GM18907 (cell line): ENCODE measurements around the gene DPP6.
"Not testable (repeated sequence)": the region's sequence is repeated elsewhere in the genome, so short reads cannot be mapped to it uniquely, and the experiment has no call there.

Experiments used
- ATAC-seq: cut with Tn5 transposase; IDR thresholded peaks from one replicate; pipeline ENCODE4 v1.9.1; 2021; ENCODE audit warnings: mild to moderate bottlenecking, moderate library complexity; ENCODE audit not compliant: unreplicated experiment

DPP6 gene

DNA sequence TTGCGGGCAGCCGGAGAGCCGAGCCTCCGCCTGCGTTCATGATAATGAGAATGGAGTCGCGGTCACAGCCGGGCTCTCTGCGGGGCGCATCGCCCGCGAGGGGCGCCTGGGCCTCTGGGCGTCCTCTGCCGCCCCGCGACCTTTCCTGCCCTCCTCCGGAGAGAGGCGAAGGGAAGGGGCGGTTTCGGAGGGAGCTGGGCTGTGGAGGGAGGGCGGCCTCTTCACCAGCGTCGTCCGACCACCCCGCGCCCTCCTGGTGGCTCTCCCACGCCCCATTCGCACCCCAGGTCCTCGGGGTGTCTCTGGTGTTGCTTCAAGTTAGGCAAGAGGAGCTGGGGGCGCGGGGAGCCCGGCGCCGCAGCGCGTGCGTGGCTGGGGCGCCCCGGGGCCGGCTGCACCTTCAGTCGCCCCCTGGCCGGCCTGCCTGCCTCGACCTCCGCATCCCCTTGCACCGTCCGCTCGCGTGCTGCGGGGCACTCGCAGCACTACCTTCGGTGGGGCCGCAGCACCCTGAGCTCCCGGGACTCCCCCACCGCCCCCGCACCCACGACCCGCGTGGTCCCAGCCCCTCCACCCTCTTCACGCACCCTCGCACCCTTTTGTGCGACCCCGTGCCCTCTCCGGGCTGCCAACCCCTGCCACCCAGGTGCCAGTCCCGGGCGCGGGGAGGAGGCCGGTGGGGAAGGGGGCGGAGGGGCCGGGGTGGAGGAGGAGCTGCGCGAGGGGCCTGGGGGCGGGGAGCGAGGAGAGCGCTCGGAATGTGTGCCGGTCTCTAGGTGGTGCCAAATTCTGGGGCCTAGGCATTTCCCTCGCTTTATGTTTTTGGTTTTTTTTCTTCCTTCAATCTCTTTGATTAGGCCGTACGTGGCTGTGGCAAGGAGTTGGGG, at the start of gene DPP6:
Gene DPP6 (plus strand): TSS at position 756 of the 887 bp plus-strand sequence.
- ATAC-seq, result not testable (repeated sequence)

DNA sequence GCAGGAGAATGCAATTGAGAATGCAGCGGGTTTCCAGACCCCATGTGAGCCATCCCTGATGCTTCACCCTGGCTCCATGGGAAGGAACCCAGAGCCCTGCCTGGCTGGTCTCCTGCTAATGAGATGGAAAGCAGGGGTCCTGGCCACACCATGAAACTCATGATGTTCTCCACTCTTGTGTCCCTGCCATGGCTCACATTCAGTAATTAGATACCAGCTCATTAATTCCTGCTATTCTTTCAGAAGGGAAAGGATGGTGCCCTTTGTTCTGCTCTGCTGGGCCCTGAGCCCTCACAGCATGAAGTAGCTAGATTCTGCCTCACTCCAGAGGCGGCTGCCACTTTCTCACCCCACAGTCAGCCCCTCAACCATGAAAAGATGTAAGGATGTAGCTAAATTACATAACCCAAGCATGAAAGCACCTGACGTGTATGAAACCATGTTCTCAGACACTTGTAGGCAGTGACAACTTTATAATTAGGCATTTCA, 42.7 kb upstream of the DPP6 start:
- ATAC-seq, result not testable (repeated sequence)

GRCh38 chr7:154010726-154011568, 41.3 kb upstream of the DPP6 start:
- ATAC-seq, result not testable (repeated sequence)

DNA sequence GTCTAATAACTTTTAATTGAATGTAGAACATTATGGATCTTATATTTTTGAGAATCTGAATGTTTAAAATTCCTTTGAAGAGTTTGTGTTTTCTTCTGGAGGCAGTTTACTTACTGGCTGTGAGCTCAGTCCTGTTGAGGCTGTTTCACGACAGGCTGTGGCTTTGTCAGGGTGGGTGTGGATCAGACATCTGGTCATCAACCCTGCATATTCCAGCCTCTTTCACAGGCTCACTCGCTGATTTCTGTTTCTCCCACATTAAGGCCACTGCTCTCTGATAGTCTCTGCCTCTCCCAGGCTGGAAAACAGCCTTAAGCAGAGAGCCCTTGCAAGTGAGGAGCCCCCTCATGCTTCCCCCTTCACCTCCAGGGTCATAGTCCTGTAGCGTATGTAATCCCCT, 39.4 kb upstream of the DPP6 start:
- not testable (repeated sequence) for ATAC-seq

GRCh38 chr7:154015636-154016035, 36.6 kb upstream of the DPP6 start:
- ATAC-seq, result not testable (repeated sequence)

GRCh38 chr7:154018354-154018753, 33.8 kb upstream of the DPP6 start:
- not testable (repeated sequence) for ATAC-seq

DNA sequence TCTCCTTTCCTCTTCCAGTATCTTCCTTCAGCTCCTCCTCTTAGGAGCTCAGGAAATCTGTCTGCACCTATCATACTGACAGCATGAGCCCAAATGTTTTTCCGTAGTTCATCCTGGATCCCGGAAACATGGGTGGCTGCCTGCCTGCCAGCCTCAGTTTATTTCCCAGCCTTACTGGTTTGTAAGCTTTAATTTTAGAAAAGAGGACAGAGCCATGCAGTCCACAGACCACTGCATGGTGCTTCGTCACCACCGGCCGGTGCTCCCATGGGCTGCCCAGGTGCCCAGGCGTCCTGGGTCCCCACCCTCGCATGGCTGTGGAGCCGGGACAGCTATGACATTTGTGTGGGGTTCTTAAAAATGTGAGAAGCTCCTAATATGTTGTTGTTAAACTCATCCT, 24.4 kb upstream of the DPP6 start:
- ATAC-seq, result not testable (repeated sequence)

DNA sequence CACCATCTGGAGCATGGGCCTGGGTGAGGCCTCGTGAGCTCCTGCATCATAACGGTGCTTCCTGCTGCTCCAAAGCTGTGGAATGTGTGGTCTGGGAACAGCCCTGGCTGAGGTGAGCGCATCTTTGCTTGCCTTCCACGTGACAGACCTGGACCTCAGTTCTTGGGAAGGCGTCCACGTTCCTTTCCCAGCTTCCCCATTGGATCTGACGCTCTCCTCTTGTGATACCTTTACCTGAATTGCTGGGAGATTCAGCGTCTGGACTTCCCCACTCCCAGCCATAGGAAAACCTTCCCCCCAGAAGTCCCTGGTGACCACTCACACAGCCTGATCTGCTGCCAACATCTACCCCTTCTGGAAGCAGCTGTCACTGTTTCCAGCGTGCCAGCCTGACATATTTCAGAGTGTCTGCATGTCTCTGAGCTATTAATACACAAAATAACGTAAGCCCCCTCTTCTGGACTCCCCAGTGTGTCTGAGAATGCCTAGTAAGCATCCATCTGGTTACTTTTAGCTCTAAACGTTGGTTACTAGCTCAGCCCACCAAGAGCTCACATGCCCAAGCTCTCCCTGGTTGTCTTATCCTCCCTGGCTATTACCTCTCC, 21.6 kb upstream of the DPP6 start:
- ATAC-seq, result not testable (repeated sequence)

- peak; percentile 86 for ATAC-seq
These were observed 12.6 kb upstream of the DPP6 start for GRCh38 chr7:154039466-154040165.

DNA sequence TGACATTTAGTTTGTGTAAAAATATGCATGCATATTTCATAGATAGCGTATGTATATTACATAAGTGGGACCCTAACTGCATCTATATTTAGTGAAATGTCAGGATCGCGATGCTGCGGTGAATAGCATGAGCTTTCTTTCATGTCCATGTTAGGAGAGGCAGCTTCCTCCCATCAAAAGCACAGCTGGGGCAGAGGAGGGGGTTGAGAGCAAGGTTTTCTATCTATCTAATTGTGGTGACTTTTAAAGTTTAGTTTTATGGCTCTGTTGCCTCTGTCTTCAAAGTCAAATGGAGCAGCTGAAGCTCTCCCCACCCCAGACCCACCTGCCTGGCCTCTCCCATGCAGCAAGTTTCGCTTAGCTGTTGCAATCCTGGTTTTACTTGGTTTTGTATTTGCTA, 1.8 kb upstream of the DPP6 start:
- not testable (repeated sequence) for ATAC-seq

- ATAC-seq, result not testable (repeated sequence)
These were observed 1.1 kb upstream of the DPP6 start for GRCh38 chr7:154051006-154051642.

DNA sequence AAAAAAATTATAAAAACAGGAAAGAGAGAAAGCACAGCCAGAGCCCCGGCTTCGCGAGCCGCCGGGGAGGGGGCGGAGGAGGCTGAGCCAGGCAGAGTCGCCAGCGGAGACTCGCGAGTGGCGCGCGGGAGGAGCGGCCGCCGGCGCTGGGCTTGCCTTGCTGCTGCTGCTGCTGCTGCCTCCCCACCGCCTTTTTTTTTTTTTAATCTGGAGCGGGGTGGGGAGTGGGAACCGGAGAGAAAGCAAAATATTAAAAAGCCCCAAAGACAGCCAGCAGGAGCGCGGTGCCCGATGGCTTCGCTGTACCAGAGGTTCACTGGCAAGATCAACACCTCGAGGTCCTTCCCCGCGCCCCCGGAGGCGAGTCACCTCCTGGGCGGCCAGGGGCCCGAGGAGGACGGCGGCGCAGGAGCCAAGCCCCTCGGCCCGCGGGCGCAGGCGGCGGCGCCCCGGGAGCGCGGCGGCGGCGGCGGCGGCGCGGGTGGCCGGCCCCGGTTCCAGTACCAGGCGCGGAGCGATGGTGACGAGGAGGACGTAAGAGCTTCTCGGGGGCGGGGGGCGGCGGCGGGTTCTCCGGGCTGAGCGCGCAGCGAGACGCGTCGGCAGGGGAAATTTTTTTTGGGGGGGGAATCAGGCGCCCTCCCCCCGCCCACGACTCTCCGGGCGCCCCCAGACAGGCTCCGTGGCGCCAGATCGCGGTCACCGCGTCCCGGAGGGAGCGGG, 493 bp downstream of the DPP6 start:
- not testable (repeated sequence) for ATAC-seq

- not testable (repeated sequence) for ATAC-seq
These were observed 1.5 kb downstream of the DPP6 start for GRCh38 chr7:154053466-154054312.

DNA sequence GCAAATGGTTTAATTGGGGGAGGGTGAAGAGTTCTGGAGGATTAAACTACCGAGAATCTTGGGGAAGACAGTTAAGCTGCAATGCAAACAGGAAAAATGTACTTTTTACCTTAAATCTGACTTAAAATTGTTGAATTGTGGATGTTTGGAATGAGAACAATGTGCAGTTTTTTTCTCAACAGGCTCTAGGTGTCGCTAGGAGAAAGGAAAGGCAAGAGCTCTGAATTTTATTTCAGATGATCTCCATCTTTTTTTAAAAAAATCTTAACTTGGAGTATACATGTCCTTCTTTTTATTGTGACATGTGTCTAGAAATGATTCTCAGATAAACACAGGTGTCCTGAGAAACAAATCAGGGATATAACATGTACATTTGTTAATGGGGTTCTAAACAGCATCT, 2.5 kb downstream of the DPP6 start:
- not testable (repeated sequence) for ATAC-seq

GRCh38 chr7:154055491-154056106, 3.4 kb downstream of the DPP6 start:
- ATAC-seq, result not testable (repeated sequence)

GRCh38 chr7:154058783-154059182, 6.6 kb downstream of the DPP6 start:
- not testable (repeated sequence) for ATAC-seq

- ATAC-seq, result not testable (repeated sequence)
These were observed 8.4 kb downstream of the DPP6 start for GRCh38 chr7:154060551-154060950.

GRCh38 chr7:154071833-154072232, 19.6 kb downstream of the DPP6 start:
- not testable (repeated sequence) for ATAC-seq
